OCI-LY7 (cell line): ENCODE measurements around the gene DAPK1.

Experiments used
- CTCF ChIP-seq: fragments of 200-600 bp; sonication (generic); conservative IDR thresholded peaks from 2 replicates; pipeline ENCODE4 v1.5.1; 2014; ENCODE audit warnings: mild to moderate bottlenecking, antibody characterized with exemption, low read length, moderate library complexity, mixed read lengths
- EZH2phosphoT487 ChIP-seq: fragments of 200-600 bp; sonication (generic); IDR thresholded peaks from 2 replicates; pipeline ENCODE4 v1.6.1; 2018; ENCODE audit warnings: low read depth, borderline replicate concordance, mild to moderate bottlenecking, mixed run types, antibody characterized with exemption, low read length, moderate library complexity, mixed read lengths

- no peak for TF ChIP-seq CTCF
- TF ChIP-seq EZH2phosphoT487 = no peak
Measured at GRCh38 chr9:87494970-87495471, 2.6 kb upstream of the DAPK1 start.
